Mammary epithelial cell (primary cell): ENCODE results near the gene HIVEP2.

Experiments
- CTCF ChIP-seq, 2 donors: IDR thresholded peaks in 1 of 2; conservative IDR thresholded peaks in 1 of 2; 2 replicates each; pipeline ENCODE4 v1.5.1; 2011 to 2012; ENCODE audit warnings: inconsistent platforms in 2 of 2, low read length in 2 of 2, mild to moderate bottlenecking in 2 of 2, control low read depth in 1 of 2, low read depth in 1 of 2; ENCODE audit not compliant: insufficient read depth in 1 of 2; ENCODE audit errors: extremely low read depth in 1 of 2
- EZH2 ChIP-seq: IDR thresholded peaks from 2 replicates; pipeline ENCODE4 v1.6.1; 2012; ENCODE audit warnings: low read length, inconsistent platforms, borderline replicate concordance

- TF ChIP-seq CTCF (conservative IDR thresholded peaks at IDR 0.05 in 1 of 2, IDR thresholded peaks at IDR 0.05 in 1 of 2; ENCODE audit: extremely low read depth in 1 of 2, insufficient read depth in 1 of 2, low read depth in 1 of 2, low read length in 2 of 2) (no peak), EZH2 (no peak)
Observed at GRCh38 chr6:142833054-142833453, 111.9 kb downstream of the HIVEP2 start.
